Measurements from ENCODE around the gene CETN1. TPM values are rescaled to one million over a fixed set of nuclear protein-coding genes. Genes with fewer than 3 reads are reported as not detected.

The CETN1 gene
- total and polyA plus RNA-seq, 2 experiments from 2014 or later, result not detected

GRCh38 chr18:576924-577323 lies 3.3 kb upstream of the CETN1 start:
- Histone ChIP-seq H3K4me3 (no peak overlapping the region), H3K4me2 (no peak overlapping the region), H3K36me3 (replicated peaks; ENCODE audit: insufficient read depth, low read depth) (no peaks in the 10 kb centered on the region), H4K20me1 (ENCODE audit: insufficient read depth, poor library complexity, severe bottlenecking) (no peaks in the 10 kb centered on the region), H3K9me2 (replicated peaks; ENCODE audit: insufficient read depth) (no peaks in the 10 kb centered on the region), H3K27me3 (no peaks in the 10 kb centered on the region), H3K4me1 (ENCODE audit: insufficient read depth) (peaks cover 36% of the 10 kb centered on the region), H3K9me3 (ENCODE audit: low read depth) (no peaks in the 10 kb centered on the region), H3K79me2 (no peaks in the 10 kb centered on the region), H2AFZ (no peak overlapping the region), H3K27ac (no peak overlapping the region)
- WGBS (ENCODE audit: low lambda C conversion rate, missing lambda C conversion rate), result 97% methylated on average over 9 of the region's 9 CpGs
- TF ChIP-seq EZH2phosphoT487 (IDR thresholded peaks at IDR 0.05; ENCODE audit: low read depth, severe bottlenecking, unreplicated experiment) (no peak), CTCF (IDR thresholded peaks at IDR 0.05; ENCODE audit: poor library complexity) (no peak), EZH2 (IDR thresholded peaks at IDR 0.05; ENCODE audit: borderline replicate concordance) (no peak)
- DNase-seq (ENCODE audit: low spot score), result no peak

- Histone ChIP-seq H3K4me3 (no peak overlapping the region), H3K9me3 (ENCODE audit: low read depth) (no peaks in the 10 kb centered on the region), H3K36me3 (replicated peaks; ENCODE audit: insufficient read depth, low read depth) (no peaks in the 10 kb centered on the region), H3K27me3 (no peaks in the 10 kb centered on the region), H3K4me2 (no peak overlapping the region), H3K4me1 (ENCODE audit: insufficient read depth) (peaks cover 29% of the 10 kb centered on the region), H2AFZ (no peak overlapping the region), H4K20me1 (ENCODE audit: insufficient read depth, poor library complexity, severe bottlenecking) (no peaks in the 10 kb centered on the region), H3K79me2 (no peaks in the 10 kb centered on the region), H3K9me2 (replicated peaks; ENCODE audit: insufficient read depth) (no peaks in the 10 kb centered on the region), H3K27ac (peak overlapping the region; percentile 4)
- no peak for DNase-seq (ENCODE audit: low spot score)
- no peak for TF ChIP-seq EZH2phosphoT487 (IDR thresholded peaks at IDR 0.05; ENCODE audit: low read depth, severe bottlenecking, unreplicated experiment)
- no peak for TF ChIP-seq CTCF (IDR thresholded peaks at IDR 0.05; ENCODE audit: poor library complexity)
- no peak for TF ChIP-seq EZH2 (IDR thresholded peaks at IDR 0.05; ENCODE audit: borderline replicate concordance)
- WGBS (ENCODE audit: low lambda C conversion rate, missing lambda C conversion rate), result 90% methylated on average over 4 of the region's 4 CpGs
Measured at GRCh38 chr18:577643-578375, 2.4 kb upstream of the CETN1 start.

GRCh38 chr18:579238-579637 lies 942 bp upstream of the CETN1 start:
- Histone ChIP-seq H3K27ac (no peak overlapping the region), H4K20me1 (ENCODE audit: insufficient read depth, poor library complexity, severe bottlenecking) (no peaks in the 10 kb centered on the region), H3K27me3 (no peaks in the 10 kb centered on the region), H3K4me1 (ENCODE audit: insufficient read depth) (peaks cover 16% of the 10 kb centered on the region), H2AFZ (no peak overlapping the region), H3K9me2 (replicated peaks; ENCODE audit: insufficient read depth) (no peaks in the 10 kb centered on the region), H3K4me3 (no peak overlapping the region), H3K36me3 (replicated peaks; ENCODE audit: insufficient read depth, low read depth) (no peaks in the 10 kb centered on the region), H3K9me3 (ENCODE audit: low read depth) (no peaks in the 10 kb centered on the region), H3K4me2 (no peak overlapping the region), H3K79me2 (no peaks in the 10 kb centered on the region)
- no peak for TF ChIP-seq CTCF (IDR thresholded peaks at IDR 0.05; ENCODE audit: poor library complexity)
- no peak for TF ChIP-seq EZH2 (IDR thresholded peaks at IDR 0.05; ENCODE audit: borderline replicate concordance)
- TF ChIP-seq EZH2phosphoT487 (IDR thresholded peaks at IDR 0.05; ENCODE audit: low read depth, severe bottlenecking, unreplicated experiment), result no peak
- WGBS (ENCODE audit: low lambda C conversion rate, missing lambda C conversion rate), result 96% methylated on average over 1 of the region's 1 CpG
- DNase-seq (ENCODE audit: low spot score), result no peak
